Measurements from ENCODE around the gene FARP1.
"Not testable (repeated sequence)": the region's sequence is repeated elsewhere in the genome, so short reads cannot be mapped to it uniquely, and the experiment has no call there.

FARP1 gene

DNA sequence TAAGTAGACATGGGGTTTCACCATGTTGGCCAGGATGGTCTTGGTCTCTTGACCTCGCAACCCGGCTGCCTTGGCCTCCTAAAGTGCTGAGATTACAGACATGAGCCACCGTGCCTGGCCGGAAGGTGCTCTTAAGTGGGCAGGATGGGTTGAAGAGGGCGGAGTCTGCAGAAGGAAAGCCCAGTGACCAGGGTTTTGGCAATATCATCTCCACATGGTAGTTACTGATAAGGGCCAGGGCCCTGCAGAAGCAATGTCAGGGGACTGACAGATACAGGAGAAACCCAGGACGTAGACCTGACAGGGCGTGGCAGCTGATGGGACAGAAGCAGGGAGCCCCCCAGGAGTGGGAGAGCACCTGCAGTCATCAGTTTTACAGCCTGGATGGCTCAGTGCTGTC, 79.9 kb downstream of the FARP1 start:
- DNase-seq (ENCODE audit: low read depth in 2 of 3, low spot score in 2 of 3): no peak

DNA sequence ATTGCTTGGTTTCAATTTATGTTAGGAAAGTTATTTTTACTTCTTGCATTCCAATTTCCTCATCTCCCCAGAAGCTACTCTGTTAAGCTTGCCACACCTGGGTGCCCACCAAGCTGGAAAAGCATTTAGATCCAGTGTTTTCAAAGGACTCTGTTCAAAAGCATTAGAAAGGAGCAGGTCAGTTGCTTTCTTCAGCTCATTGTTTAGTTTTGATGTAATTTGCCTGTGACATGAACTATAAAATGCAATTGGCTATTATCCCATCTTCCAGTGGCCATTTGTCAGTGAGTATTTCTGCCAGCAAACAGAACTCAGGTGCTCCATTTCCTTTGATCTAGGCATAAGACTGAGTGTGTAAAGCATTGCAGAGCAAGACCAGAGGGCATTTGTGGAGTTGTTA, 80.8 kb downstream of the FARP1 start:
- DNase-seq (ENCODE audit: low read depth in 2 of 3, low spot score in 2 of 3): no peak

DNA sequence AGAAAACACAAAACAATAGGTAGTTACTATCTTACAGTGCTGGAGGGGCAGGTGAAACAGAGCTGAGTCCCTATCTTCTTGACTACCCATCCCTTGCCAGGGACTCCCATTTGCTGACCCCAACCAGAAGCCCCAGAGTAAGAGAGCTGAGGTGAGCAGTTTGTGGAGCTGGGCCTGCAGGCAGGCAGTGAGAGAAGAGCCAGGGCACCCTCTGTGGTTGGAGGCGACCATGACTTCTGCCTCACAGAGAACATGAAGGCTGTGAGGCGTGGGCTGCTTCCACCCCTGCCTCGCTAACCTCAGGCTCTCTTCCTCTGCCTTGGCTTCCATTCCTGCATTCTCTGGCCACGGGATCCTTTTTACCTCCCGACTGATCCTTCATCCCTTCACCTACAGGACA, 81.7 kb downstream of the FARP1 start:
- no peak for DNase-seq (ENCODE audit: low read depth in 2 of 3, low spot score in 2 of 3)

DNA sequence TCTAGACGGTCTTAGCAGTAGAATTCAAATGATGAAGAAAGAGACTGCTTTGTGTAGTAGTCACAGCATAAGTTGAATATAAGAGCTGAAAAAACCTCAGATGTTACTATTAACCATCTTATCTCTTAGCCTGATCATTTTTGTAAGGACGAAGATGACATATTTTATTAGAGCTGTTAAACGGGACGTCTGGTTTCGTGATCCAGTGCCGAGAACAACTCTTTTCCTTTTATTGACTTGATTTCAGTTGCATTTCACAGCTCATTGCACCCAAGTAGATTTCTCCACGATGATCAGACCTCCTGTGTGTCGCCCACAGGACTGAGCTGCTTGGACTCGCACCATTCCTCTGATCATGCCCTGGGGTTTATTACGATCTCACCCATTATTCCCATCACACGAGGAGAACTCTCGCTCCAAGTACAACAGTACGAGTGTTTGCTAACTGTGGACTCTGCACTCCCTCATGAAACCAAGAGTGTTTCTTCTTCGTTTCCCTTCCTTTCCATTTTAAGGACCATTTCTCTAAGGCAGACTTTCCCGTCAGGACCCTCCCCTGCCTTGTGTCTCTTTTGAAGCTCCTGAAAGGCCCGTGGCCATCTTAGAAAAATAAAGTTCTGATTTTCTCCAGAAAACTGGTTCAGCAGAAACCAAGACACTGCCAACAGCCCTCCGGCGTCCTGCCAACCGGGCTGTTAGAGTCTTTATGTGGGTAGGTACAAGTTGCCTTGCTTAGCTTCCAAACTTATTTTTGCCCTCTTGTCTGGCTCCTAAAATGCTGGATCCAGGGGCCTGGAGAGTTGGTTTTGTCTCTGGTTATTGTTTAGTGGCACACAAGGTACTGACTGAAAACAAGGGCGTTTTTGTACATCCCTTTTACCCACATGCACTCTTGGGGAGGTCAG, 82.4 kb downstream of the FARP1 start:
- no peak for DNase-seq (ENCODE audit: low read depth in 2 of 3, low spot score in 2 of 3)

DNA sequence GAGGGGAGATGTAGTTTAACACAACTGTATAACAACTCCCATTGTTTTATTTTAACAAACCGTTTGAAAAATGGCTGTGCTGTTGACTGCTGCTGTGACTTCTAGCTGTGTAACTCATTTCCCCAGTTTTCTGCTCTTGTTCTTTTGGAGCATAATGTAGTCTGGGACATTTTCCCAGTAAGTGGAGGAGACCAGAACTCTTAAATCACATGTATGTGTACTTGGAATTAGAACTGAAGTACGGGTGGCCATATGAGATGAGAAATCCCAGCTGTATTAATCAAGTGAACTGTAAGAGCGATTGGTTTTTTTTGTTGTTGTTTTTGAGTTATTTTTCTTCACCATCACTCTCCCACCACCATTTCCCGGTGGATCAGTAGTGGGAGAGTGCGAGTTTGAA, 83.6 kb downstream of the FARP1 start:
- no peak for DNase-seq (ENCODE audit: low read depth in 2 of 3, low spot score in 2 of 3)

DNA sequence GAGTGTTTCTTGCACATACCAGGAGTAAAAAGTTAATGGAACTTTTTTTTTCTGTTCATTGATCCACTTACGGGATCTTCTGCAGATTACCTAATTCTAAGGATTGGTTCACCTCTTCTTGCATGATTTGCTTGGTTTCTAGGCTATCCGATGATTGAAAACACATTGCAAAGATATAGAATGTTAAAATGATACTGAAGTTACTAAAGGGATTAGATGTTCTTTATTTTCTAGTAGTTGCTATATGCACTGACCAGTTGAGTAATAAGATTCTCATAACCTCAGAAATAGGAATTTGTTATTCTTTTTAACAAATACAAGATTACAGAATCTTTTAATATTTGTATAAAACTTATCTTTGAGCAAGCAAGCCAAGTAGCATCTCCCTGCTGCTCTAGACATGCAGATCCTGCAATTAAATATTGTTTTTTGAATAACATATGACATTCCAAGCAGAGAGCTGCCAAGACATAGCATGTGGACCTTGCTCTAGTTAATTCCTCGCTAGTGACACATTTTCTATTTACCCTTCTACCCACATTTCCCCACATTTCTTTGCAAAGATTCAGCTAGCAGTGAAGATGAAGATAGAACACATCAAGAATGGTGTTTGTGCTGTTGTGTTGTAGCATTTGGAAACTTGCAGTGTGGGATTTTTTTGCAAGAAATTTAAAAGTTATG, 85.9 kb downstream of the FARP1 start:
- no peak for DNase-seq (ENCODE audit: low read depth in 2 of 3, low spot score in 2 of 3)

DNA sequence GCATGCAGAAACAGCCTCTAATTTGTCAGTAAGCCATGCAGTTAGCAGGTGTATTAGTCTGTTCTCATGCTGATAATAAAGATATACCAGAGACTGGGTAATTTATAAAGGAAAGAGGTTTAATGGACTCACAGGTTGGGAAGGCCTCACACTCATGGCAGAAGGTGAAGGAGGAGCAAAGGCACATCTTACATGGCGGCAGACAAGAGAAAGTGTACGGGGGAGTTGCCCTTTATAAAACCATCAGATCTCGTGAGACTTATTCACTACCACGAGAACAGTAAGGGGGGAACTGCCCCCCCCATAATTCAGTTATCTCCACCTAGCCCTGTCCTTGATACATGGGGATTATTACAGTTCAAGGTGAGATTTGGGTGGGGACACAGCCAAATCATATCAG, 87.9 kb downstream of the FARP1 start:
- DNase-seq (ENCODE audit: low read depth in 2 of 3, low spot score in 2 of 3): not testable (repeated sequence)

DNA sequence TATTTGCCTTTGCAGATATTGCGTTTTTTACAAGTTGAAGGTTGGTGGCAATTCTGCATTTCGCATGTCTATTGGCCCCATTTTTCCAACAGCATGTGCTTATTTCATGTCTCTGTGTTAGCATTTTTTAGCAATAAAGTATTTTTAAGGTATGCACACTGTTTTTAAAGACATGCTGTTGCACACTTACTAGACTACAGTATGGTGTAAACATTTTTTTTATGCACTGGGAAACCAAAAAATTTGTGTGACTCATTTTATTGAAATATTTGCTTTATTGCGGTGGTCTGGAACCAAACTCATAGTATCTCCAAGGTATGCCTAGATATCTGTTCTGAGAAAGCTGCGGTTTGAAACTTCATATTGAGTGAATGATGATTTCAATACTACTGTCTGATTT, 89.6 kb downstream of the FARP1 start:
- no peak for DNase-seq (ENCODE audit: low read depth in 2 of 3, low spot score in 2 of 3)

DNA sequence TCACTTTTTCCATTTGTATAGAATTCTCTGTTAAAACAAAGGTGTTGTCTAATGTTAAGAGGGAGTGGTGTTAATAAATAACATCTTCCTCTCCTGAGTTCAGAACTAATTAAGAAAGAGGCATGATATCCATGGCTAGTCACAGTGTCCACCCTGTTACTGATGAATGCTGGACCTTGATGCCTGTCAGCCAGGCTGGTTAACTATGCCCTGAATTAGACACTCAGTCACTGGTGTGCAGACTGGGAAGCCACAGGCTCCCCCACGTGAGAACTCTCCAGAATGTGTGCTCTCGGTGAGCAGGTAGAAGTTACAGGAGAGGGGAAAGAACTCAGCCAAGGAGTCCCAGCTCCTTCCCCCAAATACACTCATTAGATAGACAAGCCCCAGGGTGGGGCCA, 90.2 kb downstream of the FARP1 start:
- no peak for DNase-seq (ENCODE audit: low read depth in 2 of 3, low spot score in 2 of 3)

DNA sequence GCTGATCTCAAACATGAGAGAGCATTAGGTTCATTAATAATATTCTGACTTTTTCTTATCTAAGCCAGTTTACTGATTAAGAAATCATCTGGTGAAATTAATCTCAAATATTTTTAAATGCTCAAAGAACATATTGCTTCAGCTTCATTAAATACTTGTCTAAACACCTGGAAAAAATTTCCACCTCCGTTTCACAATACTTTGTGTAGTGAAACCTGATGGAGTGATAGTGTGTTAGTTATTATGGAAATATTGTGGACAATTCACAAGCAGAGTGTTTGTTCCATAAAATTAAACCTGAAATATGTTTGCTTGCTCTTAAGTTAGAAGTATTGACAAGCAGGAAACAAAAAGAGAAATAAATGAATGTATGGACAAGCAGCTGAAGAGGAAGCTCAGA, 91.5 kb downstream of the FARP1 start:
- DNase-seq (ENCODE audit: low read depth in 2 of 3, low spot score in 2 of 3): no peak

DNA sequence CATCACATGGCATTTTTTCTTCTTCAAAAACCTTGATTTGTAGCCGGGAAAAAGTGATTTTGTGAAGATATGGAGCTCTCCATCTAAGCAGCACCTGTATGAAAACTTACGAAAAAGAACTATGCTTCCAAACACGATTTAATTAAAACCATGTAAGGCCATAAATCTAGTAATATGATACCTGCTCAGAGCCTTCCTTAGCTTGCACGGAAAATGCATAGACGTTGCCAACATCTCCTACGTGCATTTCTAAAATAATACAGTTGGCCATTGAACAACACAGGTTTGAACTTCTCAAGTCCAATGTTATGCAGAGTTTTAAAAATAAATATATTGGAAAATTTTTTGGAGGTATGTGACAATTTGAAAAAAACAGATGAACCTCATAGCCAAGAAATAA, 93.3 kb downstream of the FARP1 start:
- no peak for DNase-seq (ENCODE audit: low read depth in 2 of 3, low spot score in 2 of 3)

DNA sequence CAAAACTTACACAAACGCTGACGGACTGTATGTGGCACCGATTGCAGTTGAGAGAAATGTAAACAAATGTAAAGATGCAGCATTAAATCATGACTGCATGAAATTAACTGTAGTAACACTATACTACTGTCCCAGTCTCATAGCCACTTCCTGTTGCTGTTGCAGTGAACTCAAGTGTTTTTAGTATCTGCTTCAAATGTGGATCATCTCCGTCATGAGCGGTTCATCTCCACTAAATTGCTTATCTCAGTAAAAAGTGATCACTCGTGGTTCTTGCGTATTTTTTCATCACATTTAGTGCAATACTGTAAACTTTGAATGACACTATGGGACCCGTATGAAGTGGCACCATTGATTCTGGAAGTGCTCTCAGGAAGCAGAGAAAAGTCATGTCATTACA, 94.4 kb downstream of the FARP1 start:
- DNase-seq (ENCODE audit: low read depth in 2 of 3, low spot score in 2 of 3): no peak

DNA sequence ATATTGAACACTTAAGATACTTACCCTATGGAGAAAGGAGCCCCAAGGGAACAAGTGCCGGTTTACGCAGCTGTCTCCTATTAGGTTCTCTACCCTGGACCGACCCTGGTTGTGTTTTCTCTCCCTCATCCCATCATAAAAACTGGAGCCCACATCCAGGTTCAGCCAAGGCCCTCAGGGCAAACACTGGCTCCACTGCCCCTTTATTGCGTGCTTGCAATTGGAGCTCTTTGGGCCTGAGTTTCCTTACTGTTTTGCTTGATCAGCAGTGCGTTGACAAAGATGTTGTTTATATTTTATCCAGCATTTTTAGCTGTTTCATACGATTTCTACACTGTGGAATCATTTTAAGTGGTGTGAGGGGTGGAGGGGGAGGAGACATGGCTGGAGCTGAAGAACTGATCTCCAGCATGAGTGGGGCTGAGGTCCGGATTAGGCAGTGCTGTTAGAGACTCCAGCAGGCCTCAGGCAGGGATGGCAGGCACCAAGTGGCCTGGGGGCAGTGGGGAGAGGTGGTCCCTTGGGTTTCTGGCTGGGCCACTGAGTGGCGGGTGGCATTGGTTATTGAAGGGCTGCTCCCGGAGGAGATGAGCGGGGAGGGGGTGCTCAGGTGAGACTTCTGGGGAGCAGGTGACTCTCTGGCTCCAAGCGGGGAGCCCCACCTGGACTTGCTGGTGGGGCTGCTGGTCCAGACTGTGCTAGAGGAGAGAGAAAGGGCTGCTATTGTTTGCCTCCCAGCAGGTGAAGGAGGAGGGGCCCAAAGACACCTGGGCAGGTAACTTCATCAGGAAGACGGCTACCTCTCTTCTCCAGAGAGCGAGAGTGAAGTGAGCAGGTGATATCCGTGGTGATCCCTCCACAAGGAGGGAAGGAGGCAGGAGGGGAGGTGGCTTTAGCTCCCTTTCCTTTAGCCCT, 96.5 kb downstream of the FARP1 start:
- DNase-seq (ENCODE audit: low read depth in 2 of 3, low spot score in 2 of 3): no peak

DNA sequence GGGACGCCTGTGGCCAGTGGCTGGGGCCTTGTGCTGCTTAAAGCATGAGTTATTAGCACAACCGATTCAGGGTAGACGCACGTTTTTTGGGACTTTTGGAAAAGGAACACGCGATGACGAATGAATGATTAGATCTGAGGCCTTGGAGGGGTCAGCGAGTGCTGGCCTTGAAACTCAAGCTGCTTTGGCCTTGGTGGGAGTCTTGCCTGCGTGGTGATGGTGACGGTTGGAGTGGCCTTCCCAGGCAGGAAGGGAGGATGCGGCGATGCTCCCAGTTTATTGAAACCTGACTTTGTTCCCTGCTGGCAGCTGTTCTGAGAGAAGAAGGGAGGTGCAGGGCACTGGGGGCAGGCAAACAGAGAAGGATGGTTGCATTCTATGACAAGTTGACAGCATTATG, 97.2 kb downstream of the FARP1 start:
- no peak for DNase-seq (ENCODE audit: low read depth in 2 of 3, low spot score in 2 of 3)

DNA sequence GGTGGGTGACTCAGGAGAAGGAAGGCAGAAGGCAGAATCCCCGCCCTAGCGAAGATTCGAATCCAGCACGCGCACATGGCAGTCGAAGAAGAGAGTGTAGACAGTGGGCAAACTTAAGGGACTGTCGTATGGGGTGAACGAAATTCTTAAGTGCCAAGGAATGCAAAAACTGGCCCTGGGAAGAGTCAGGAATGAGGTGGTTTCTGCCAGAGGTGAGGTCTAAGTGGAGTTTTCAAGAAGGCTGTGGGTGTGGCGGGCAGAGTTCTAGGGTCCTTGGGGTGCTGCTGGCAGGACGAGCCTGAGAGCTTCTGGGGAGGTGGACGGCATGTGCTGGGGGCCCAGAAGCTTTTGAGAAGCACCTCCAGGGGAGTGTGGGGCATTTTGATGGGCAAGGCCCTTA, 98.1 kb downstream of the FARP1 start:
- no peak for DNase-seq (ENCODE audit: low read depth in 2 of 3, low spot score in 2 of 3)

DNA sequence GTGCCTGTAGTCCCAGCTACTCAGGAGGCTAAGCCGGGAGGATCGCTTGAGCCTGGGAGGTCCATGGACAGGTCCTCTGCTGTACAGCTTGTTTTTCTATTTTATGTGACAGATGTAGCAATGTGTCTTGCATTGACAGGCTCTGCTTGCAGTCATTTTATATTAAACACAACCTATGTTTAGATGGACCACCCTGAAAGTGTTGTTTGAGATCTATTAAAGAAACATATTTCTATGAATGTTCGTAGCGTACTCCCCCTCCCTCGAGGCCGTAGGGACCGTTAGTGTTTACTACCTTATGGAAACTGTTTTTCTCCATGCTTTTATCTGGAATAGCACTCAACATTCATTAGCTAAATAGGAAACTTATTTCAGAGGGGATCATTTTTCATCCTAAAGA, 99.1 kb downstream of the FARP1 start:
- no peak for DNase-seq (ENCODE audit: low read depth in 2 of 3, low spot score in 2 of 3)

DNA sequence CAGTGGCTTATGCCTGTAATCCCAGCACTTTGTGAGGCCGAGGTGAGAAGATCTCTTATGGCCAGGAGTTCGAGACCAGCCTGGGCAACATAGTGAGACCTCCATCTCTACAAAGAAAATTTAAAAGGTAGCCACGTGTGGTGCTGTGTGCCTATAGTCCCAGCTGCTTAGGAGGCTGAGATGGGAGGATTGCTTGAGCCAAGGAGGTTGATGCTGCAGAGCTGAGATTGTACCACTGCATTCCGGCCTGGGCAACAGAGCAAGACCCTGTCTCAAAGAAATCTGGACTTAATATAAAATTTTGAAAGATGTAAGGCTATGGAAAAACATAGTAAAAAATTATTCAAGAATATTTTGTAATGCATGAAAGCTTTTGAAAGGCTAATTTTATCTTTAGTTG, 99.5 kb downstream of the FARP1 start:
- no peak for DNase-seq (ENCODE audit: low read depth in 2 of 3, low spot score in 2 of 3)

DNA sequence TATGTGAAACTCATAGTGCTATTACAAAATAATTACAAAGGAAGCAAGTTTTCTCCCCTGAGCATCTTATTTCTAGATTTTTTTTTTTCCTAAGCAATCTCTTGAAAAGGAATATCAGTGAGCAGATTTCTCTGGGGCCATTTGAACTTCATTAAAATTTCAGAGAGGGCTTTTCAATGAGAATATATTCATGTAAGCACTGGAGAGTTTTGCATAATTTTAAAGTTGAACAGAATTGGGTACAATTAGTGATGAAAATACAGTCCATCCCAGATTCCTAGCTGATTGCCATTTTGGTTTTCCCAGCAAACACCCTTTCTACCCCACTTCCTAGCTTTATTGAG, 101.0 kb downstream of the FARP1 start:
- DNase-seq (ENCODE audit: low read depth in 2 of 3, low spot score in 2 of 3): no peak

DNA sequence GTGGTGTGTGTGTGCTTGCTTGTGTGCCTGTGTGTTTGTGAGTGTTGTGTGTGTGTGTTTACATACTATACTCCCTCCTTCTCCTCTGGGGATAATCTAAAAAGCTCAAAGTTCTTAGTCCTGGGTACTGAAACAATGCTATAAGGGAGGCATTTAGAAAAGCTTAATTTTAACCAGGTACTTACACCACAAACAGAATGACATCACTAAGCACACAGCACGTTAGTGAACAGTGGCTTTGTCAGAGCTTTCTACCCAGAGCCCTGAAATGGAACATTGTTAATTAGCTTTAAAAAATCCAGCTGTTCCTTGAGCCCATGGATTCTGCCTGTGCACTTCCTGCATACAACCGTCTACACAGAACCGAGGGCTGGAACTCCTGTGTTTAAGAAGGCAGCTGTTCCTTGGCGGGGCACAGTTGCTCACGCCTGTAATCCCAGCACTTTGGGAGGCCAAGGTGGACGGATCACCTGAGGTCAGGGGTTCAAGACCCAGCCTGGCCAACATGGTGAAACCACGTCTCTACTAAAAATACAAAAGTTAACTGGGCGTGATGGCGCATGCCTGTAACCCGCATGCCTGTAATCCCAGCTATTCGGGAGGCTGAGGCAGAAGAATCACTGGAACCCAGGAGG, 103.8 kb downstream of the FARP1 start:
- no peak for DNase-seq (ENCODE audit: low read depth in 2 of 3, low spot score in 2 of 3)

DNA sequence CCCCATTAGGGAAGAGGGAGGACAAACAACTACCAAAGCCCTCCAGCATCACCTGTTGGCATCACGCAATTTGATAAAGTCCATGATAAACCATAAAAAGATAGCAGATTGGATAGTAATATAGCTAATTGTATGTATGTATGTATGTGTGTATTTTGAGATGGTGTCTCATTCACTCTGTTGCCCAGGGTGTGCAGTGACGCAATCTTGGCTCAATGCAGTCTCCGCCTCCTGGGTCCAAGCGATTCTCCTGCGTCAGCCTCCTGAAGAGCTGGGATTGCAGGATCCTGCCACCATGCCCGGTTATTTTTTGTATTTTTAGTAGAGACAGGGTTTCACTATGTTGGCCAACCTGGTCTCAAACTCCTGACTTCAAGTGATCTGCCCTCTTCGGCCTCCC, 108.8 kb downstream of the FARP1 start:
- DNase-seq (ENCODE audit: low read depth in 2 of 3, low spot score in 2 of 3): no peak

DNA sequence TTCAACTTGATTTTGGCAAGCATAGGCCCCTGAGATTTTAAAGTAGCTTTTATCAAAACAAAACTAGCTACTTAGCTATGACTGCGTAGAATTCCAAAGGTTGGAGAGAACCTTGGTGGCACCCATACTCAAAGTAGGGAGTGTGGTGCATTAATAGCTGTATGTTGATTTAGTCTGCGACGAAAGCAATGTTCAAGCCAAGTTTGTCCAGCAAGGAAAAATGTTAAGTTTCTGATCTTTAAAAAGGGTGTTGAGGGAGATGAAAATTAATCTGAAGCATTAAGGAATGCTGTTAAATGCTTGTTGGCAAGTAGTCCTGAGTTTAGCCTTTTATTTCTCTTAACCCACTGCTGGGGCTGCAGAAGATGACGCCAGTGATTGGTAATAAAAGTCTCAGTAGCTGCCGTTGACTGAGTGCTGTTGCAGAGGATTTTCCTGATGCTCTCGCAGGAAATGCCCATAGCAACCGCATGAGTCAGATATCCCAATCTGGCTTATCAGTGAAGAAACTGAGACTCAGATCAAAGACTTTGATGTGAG, 110.1 kb downstream of the FARP1 start:
- DNase-seq (ENCODE audit: low read depth in 2 of 3, low spot score in 2 of 3): no peak

Measured in activated CD8-positive, alpha-beta memory T cell treated with anti-CD3 and anti-CD28 coated beads for 48 hours (primary cell).